Measurements from ENCODE around the gene MANBA.

MANBA gene
- 28.4 to 34.7 (median 29.7) reads per million in 3 donors for total RNA-seq

- peak within 1 kb of the TSS; percentile 89 for H3K4me3 ChIP-seq (ENCODE audit: insufficient read depth, low read depth, low read length, poor library complexity, severe bottlenecking)
Observed at GRCh38 chr4:102760645-102761295, at the start of gene MANBA. Gene MANBA, minus strand, starts transcription at chr4:102760968. Its CDS starts 74 bp downstream, at chr4:102760894.

DNA sequence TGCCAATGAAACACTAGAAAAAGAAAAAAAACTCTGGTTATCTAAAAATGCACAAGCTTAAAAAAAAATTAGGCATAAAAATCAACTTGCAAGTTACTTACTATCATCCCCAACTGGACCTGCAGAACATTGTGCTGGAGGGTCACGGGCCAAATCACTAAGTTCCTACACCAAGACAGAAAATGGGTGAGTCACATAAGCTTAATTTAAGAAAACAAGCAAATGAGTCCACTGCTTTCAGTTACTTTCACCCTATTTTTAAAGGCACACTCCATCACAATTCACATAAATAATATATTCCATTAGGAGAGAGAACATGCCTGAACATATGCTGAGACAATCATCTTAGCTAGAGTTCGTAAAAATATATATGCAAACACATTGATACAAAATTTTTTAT is 48.9 kb upstream of the MANBA start:
- Histone ChIP-seq H3K27ac (ENCODE audit: insufficient read depth, low read length, poor library complexity, severe bottlenecking) (no peak overlapping the region), H3K36me3 (ENCODE audit: control insufficient read depth, insufficient read depth, low read length) (peaks cover 45% of the 10 kb centered on the region), H3K27me3 (replicated peaks; ENCODE audit: control insufficient read depth, insufficient read depth, low read length, poor library complexity, severe bottlenecking) (no peaks in the 10 kb centered on the region), H3K9me3 (ENCODE audit: control insufficient read depth, low read length) (no peaks in the 10 kb centered on the region), H3K4me1 (ENCODE audit: control insufficient read depth, insufficient read depth, low read length, poor library complexity, severe bottlenecking) (peaks cover 30% of the 10 kb centered on the region), H3K4me3 (ENCODE audit: insufficient read depth, low read depth, low read length, poor library complexity, severe bottlenecking) (no peak overlapping the region)
- DNase-seq = no peak

More at GRCh38 chr4:102760645-102761295, at the start of gene MANBA:
- DNase-seq = peak; percentile 69 to 78 (median 70)
- H3K9me3 ChIP-seq (ENCODE audit: control insufficient read depth, low read length) = no peaks in the 10 kb centered on the region
- H3K4me1 ChIP-seq (ENCODE audit: control insufficient read depth, insufficient read depth, low read length, poor library complexity, severe bottlenecking) = peaks cover 3% of the 10 kb centered on the region
- peak within 1 kb of the TSS; percentile 61 for H3K27ac ChIP-seq (ENCODE audit: insufficient read depth, low read length, poor library complexity, severe bottlenecking)
- H3K27me3 ChIP-seq (replicated peaks; ENCODE audit: control insufficient read depth, insufficient read depth, low read length, poor library complexity, severe bottlenecking) = no peaks in the 10 kb centered on the region
- no peaks in the 10 kb centered on the region for H3K36me3 ChIP-seq (ENCODE audit: control insufficient read depth, insufficient read depth, low read length)

GRCh38 chr4:102809190-102809589 is 48.4 kb upstream of the MANBA start:
- DNase-seq = no peak
- H3K27ac ChIP-seq (ENCODE audit: insufficient read depth, low read length, poor library complexity, severe bottlenecking) = no peak overlapping the region
- no peaks in the 10 kb centered on the region for H3K27me3 ChIP-seq (replicated peaks; ENCODE audit: control insufficient read depth, insufficient read depth, low read length, poor library complexity, severe bottlenecking)
- H3K36me3 ChIP-seq (ENCODE audit: control insufficient read depth, insufficient read depth, low read length) = peaks cover 46% of the 10 kb centered on the region
- H3K4me3 ChIP-seq (ENCODE audit: insufficient read depth, low read depth, low read length, poor library complexity, severe bottlenecking) = no peak overlapping the region
- no peaks in the 10 kb centered on the region for H3K9me3 ChIP-seq (ENCODE audit: control insufficient read depth, low read length)
- H3K4me1 ChIP-seq (ENCODE audit: control insufficient read depth, insufficient read depth, low read length, poor library complexity, severe bottlenecking) = peaks cover 30% of the 10 kb centered on the region

DNA sequence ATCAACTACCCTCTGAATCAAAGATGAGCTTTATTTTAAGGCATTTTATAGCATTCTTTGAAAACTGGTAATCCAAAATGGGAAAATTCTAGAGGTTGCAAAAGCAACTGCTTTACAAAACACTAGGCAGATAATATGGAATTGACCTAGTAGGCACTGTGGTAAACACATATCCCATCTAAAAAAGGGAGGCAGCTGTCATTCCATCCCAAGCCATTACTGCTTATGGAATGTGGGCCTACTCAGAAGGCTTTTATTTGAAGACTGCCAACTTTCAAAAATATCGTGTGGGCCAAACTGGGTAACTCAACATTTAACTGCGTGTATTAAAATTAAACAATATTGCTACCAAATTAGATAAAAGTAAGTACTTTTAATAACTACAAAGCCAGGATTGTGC is 47.2 kb upstream of the MANBA start:
- H3K27me3 ChIP-seq (replicated peaks; ENCODE audit: control insufficient read depth, insufficient read depth, low read length, poor library complexity, severe bottlenecking) = no peaks in the 10 kb centered on the region
- H3K36me3 ChIP-seq (ENCODE audit: control insufficient read depth, insufficient read depth, low read length) = peaks cover 46% of the 10 kb centered on the region
- H3K4me1 ChIP-seq (ENCODE audit: control insufficient read depth, insufficient read depth, low read length, poor library complexity, severe bottlenecking) = peaks cover 27% of the 10 kb centered on the region
- no peak for DNase-seq
- no peaks in the 10 kb centered on the region for H3K9me3 ChIP-seq (ENCODE audit: control insufficient read depth, low read length)
- no peak overlapping the region for H3K27ac ChIP-seq (ENCODE audit: insufficient read depth, low read length, poor library complexity, severe bottlenecking)
- no peak overlapping the region for H3K4me3 ChIP-seq (ENCODE audit: insufficient read depth, low read depth, low read length, poor library complexity, severe bottlenecking)

DNA sequence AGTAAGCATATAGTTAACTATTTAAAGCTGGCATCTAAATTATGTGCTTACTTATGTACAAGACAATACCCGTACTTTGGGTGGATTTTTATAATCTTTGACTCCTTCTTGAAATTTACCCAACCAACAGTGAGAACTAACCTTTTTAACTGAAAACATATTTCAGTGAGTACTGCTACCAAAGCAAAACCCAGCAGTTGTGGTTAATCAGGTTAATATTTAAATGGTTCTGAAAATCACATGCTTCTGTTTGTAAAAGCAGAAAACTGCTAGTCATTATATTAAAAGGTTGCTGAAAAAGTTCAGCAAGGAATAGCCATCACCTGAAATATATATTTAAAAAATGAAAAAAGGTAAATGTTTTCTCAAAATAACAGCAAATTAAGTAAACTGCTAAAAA is 46.6 kb upstream of the MANBA start:
- H3K9me3 ChIP-seq (ENCODE audit: control insufficient read depth, low read length) = no peaks in the 10 kb centered on the region
- peaks cover 50% of the 10 kb centered on the region for H3K36me3 ChIP-seq (ENCODE audit: control insufficient read depth, insufficient read depth, low read length)
- peaks cover 21% of the 10 kb centered on the region for H3K4me1 ChIP-seq (ENCODE audit: control insufficient read depth, insufficient read depth, low read length, poor library complexity, severe bottlenecking)
- no peaks in the 10 kb centered on the region for H3K27me3 ChIP-seq (replicated peaks; ENCODE audit: control insufficient read depth, insufficient read depth, low read length, poor library complexity, severe bottlenecking)
- peak overlapping the region; percentile 8 for H3K27ac ChIP-seq (ENCODE audit: insufficient read depth, low read length, poor library complexity, severe bottlenecking)
- no peak for DNase-seq
- no peak overlapping the region for H3K4me3 ChIP-seq (ENCODE audit: insufficient read depth, low read depth, low read length, poor library complexity, severe bottlenecking)

- Histone ChIP-seq H3K27ac (ENCODE audit: insufficient read depth, low read length, poor library complexity, severe bottlenecking) (no peak overlapping the region), H3K36me3 (ENCODE audit: control insufficient read depth, insufficient read depth, low read length) (peaks cover 82% of the 10 kb centered on the region), H3K4me1 (ENCODE audit: control insufficient read depth, insufficient read depth, low read length, poor library complexity, severe bottlenecking) (no peaks in the 10 kb centered on the region), H3K27me3 (replicated peaks; ENCODE audit: control insufficient read depth, insufficient read depth, low read length, poor library complexity, severe bottlenecking) (no peaks in the 10 kb centered on the region), H3K9me3 (ENCODE audit: control insufficient read depth, low read length) (no peaks in the 10 kb centered on the region), H3K4me3 (ENCODE audit: insufficient read depth, low read depth, low read length, poor library complexity, severe bottlenecking) (no peak overlapping the region)
- DNase-seq = no peak
Observed at GRCh38 chr4:102799816-102800215, 39.0 kb upstream of the MANBA start.

- Histone ChIP-seq H3K9me3 (ENCODE audit: control insufficient read depth, low read length) (no peaks in the 10 kb centered on the region), H3K4me1 (ENCODE audit: control insufficient read depth, insufficient read depth, low read length, poor library complexity, severe bottlenecking) (no peaks in the 10 kb centered on the region), H3K27me3 (replicated peaks; ENCODE audit: control insufficient read depth, insufficient read depth, low read length, poor library complexity, severe bottlenecking) (no peaks in the 10 kb centered on the region), H3K27ac (ENCODE audit: insufficient read depth, low read length, poor library complexity, severe bottlenecking) (no peak overlapping the region), H3K36me3 (ENCODE audit: control insufficient read depth, insufficient read depth, low read length) (peaks cover 46% of the 10 kb centered on the region), H3K4me3 (ENCODE audit: insufficient read depth, low read depth, low read length, poor library complexity, severe bottlenecking) (no peak overlapping the region)
- no peak for DNase-seq
Observed at GRCh38 chr4:102794999-102795398, 34.2 kb upstream of the MANBA start.

DNA sequence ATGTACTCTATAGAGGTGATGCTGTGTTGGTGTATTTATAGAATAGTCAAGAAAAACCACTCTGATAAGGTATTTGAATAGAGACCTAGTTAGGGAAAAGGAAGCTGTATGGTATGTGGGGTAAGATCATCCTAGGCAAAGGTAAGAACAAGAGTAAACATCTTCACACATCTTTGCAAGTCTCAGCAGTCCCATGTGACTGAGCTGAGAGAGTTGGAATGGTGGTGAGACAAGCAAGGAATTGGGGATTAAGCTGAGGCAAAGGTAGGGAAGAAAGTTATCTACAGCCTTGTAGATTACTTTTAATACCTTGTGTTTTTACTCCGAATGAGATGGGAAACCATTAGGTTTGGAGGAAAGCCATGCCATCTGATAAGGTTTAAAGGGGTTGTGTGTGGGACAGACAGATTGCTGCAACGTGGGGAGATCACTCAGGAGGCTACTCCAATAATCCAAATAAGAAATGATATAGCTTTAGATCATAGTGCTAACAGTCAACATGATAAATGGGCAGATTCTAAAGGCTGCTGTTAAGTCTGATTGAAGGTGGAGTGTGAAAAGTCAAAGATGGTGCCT is 31.7 kb upstream of the MANBA start:
- H3K27ac ChIP-seq (ENCODE audit: insufficient read depth, low read length, poor library complexity, severe bottlenecking) = no peak overlapping the region

GRCh38 chr4:102791318-102791835 is 30.6 kb upstream of the MANBA start:
- peaks cover 14% of the 10 kb centered on the region for H3K36me3 ChIP-seq (ENCODE audit: control insufficient read depth, insufficient read depth, low read length)
- no peak overlapping the region for H3K4me3 ChIP-seq (ENCODE audit: insufficient read depth, low read depth, low read length, poor library complexity, severe bottlenecking)
- no peak overlapping the region for H3K27ac ChIP-seq (ENCODE audit: insufficient read depth, low read length, poor library complexity, severe bottlenecking)
- H3K9me3 ChIP-seq (ENCODE audit: control insufficient read depth, low read length) = no peaks in the 10 kb centered on the region
- H3K27me3 ChIP-seq (replicated peaks; ENCODE audit: control insufficient read depth, insufficient read depth, low read length, poor library complexity, severe bottlenecking) = no peaks in the 10 kb centered on the region
- DNase-seq = no peak
- no peaks in the 10 kb centered on the region for H3K4me1 ChIP-seq (ENCODE audit: control insufficient read depth, insufficient read depth, low read length, poor library complexity, severe bottlenecking)

More for the DNA sequence above, 31.7 kb upstream of the MANBA start:
- Histone ChIP-seq H3K27me3 (replicated peaks; ENCODE audit: control insufficient read depth, insufficient read depth, low read length, poor library complexity, severe bottlenecking) (no peaks in the 10 kb centered on the region), H3K4me1 (ENCODE audit: control insufficient read depth, insufficient read depth, low read length, poor library complexity, severe bottlenecking) (no peaks in the 10 kb centered on the region), H3K36me3 (ENCODE audit: control insufficient read depth, insufficient read depth, low read length) (peaks cover 22% of the 10 kb centered on the region), H3K9me3 (ENCODE audit: control insufficient read depth, low read length) (no peaks in the 10 kb centered on the region), H3K4me3 (ENCODE audit: insufficient read depth, low read depth, low read length, poor library complexity, severe bottlenecking) (no peak overlapping the region)
- DNase-seq = no peak

DNA sequence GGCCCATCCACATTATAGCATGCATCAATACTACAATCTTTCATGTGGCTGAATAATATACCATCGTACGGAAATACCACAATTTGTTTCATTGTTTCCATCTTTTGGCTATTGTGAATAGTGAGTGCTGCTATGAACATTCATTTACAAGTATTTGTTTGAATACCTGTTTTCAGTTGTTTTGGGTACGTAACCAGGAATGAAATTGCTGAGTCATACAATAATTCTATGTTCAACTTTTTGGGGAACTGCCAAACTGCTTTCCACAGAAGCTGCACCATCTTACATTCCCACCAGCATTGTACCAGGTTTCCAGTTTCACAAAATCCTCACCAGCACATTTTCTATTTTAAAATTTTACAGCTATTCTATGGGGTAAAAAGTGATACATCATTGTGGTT is 28.5 kb upstream of the MANBA start:
- Histone ChIP-seq H3K4me3 (ENCODE audit: insufficient read depth, low read depth, low read length, poor library complexity, severe bottlenecking) (no peak overlapping the region), H3K27me3 (replicated peaks; ENCODE audit: control insufficient read depth, insufficient read depth, low read length, poor library complexity, severe bottlenecking) (no peaks in the 10 kb centered on the region), H3K4me1 (ENCODE audit: control insufficient read depth, insufficient read depth, low read length, poor library complexity, severe bottlenecking) (no peaks in the 10 kb centered on the region), H3K9me3 (ENCODE audit: control insufficient read depth, low read length) (no peaks in the 10 kb centered on the region), H3K27ac (ENCODE audit: insufficient read depth, low read length, poor library complexity, severe bottlenecking) (no peak overlapping the region), H3K36me3 (ENCODE audit: control insufficient read depth, insufficient read depth, low read length) (no peaks in the 10 kb centered on the region)
- no peak for DNase-seq
